ENCODE data around the gene MAD1L1. TPM values are rescaled to one million over a fixed set of nuclear protein-coding genes. Genes with fewer than 3 reads are reported as not detected.

The MAD1L1 gene
- total and polyA plus RNA-seq, 4 donors: 12.8 to 20.7 (median 16.5) TPM

DNA sequence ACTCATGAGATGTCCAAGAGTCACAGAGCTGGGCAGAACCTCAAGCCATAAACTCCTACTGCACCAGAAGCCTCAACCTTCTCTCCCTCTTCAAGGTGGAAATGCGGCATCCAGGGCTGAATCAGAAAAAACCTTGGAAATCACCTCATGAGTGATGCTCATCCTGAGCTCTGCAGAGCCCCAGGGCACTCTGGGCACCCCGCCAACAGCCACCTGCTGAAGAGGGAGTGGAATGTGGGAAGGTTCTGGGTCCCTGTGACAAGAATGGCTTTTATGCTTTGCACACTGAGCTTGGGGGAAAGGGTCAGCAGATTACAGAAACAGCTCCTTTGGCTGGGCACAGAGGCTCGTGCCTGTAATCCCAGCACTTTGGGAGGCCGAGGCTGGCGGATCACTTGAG is 28.1 kb upstream of the MAD1L1 start:
- Histone ChIP-seq H3K4me1 (ENCODE audit: control insufficient read depth in 4 of 4, insufficient read depth in 4 of 4, low read length in 3 of 4) (no peaks in the 10 kb centered on the region), H3K27ac (ENCODE audit: low read depth in 1 of 2, low read length in 2 of 2) (no peak overlapping the region), H3K4me3 (ENCODE audit: low read depth in 1 of 3, low read length in 3 of 3) (no peak overlapping the region), H3K36me3 (ENCODE audit: control insufficient read depth in 4 of 4, insufficient read depth in 3 of 4, low read depth in 1 of 4, low read length in 3 of 4) (peaks cover 0 to 19% (median 4%) of the 10 kb centered on the region in 4 donors), H3K9ac (ENCODE audit: low read depth in 1 of 2, low read length in 2 of 2) (no peak overlapping the region), H3K27me3 (ENCODE audit: control insufficient read depth in 4 of 4, insufficient read depth in 4 of 4, low read length in 3 of 4) (no peaks in the 10 kb centered on the region), H3K9me3 (ENCODE audit: control insufficient read depth in 4 of 4, low read length in 3 of 4) (no peaks in the 10 kb centered on the region)
- 93% methylated on average over 5 of the region's 5 CpGs for WGBS
- TF ChIP-seq, protein P1, sequence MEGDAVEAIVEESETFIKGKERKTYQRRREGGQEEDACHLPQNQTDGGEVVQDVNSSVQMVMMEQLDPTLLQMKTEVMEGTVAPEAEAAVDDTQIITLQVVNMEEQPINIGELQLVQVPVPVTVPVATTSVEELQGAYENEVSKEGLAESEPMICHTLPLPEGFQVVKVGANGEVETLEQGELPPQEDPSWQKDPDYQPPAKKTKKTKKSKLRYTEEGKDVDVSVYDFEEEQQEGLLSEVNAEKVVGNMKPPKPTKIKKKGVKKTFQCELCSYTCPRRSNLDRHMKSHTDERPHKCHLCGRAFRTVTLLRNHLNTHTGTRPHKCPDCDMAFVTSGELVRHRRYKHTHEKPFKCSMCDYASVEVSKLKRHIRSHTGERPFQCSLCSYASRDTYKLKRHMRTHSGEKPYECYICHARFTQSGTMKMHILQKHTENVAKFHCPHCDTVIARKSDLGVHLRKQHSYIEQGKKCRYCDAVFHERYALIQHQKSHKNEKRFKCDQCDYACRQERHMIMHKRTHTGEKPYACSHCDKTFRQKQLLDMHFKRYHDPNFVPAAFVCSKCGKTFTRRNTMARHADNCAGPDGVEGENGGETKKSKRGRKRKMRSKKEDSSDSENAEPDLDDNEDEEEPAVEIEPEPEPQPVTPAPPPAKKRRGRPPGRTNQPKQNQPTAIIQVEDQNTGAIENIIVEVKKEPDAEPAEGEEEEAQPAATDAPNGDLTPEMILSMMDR (IDR thresholded peaks at IDR 0.05; ENCODE audit: low read depth, low read length, missing input control): no peak
- TF ChIP-seq EGR1 (IDR thresholded peaks at IDR 0.05; ENCODE audit: low read depth in 2 of 2) (no peak), TAF1 (conservative IDR thresholded peaks at IDR 0.05) (no peak), HNF4A (conservative IDR thresholded peaks at IDR 0.05) (no peak), YY1 (IDR thresholded peaks at IDR 0.05) (no peak), JUND (IDR thresholded peaks at IDR 0.05) (no peak), NR2F2 (IDR thresholded peaks at IDR 0.05) (no peak), RAD21 (IDR thresholded peaks at IDR 0.05) (no peak), FOXA2 (IDR thresholded peaks at IDR 0.05) (no peak), SP1 (IDR thresholded peaks at IDR 0.05) (no peak), RXRA (IDR thresholded peaks at IDR 0.05) (no peak), GABPA (IDR thresholded peaks at IDR 0.05 in 1 of 2, conservative IDR thresholded peaks at IDR 0.05 in 1 of 2) (no peak)
- TF ChIP-seq, protein P2, sequence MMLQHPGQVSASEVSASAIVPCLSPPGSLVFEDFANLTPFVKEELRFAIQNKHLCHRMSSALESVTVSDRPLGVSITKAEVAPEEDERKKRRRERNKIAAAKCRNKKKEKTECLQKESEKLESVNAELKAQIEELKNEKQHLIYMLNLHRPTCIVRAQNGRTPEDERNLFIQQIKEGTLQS (IDR thresholded peaks at IDR 0.05): no peak
- TF ChIP-seq, protein P3, sequence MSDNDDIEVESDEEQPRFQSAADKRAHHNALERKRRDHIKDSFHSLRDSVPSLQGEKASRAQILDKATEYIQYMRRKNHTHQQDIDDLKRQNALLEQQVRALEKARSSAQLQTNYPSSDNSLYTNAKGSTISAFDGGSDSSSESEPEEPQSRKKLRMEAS (IDR thresholded peaks at IDR 0.05): no peak
- no peak for DNase-seq (ENCODE audit: low spot score)

DNA sequence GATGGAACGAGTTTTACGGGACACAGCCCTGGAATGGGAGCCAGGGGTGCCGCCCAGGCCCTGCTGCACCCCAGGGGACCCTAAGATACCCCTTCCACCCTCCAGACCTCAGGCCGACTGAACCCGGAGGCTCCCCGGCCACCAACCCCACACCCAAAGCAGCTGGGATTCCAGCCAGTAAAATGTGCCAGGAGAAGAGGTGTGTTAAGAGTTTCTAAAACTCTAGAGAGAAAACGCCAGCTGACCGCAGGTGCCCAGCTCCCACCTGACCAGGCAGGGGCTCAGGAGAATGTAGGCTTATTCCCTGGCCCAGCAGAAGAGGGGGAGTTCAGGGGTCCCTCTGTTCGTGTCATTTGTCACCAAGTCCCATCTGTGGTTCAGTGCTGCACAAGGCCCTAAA is 26.7 kb upstream of the MAD1L1 start:
- H3K27me3 ChIP-seq (ENCODE audit: control insufficient read depth in 4 of 4, insufficient read depth in 4 of 4, low read length in 3 of 4): no peaks in the 10 kb centered on the region

More for the DNA sequence above, 26.7 kb upstream of the MAD1L1 start:
- Histone ChIP-seq H3K27ac (ENCODE audit: low read depth in 1 of 2, low read length in 2 of 2) (no peak overlapping the region), H3K4me3 (ENCODE audit: low read depth in 1 of 3, low read length in 3 of 3) (no peak overlapping the region), H3K9me3 (ENCODE audit: control insufficient read depth in 4 of 4, low read length in 3 of 4) (no peaks in the 10 kb centered on the region), H3K9ac (ENCODE audit: low read depth in 1 of 2, low read length in 2 of 2) (no peak overlapping the region), H3K4me1 (ENCODE audit: control insufficient read depth in 4 of 4, insufficient read depth in 4 of 4, low read length in 3 of 4) (no peaks in the 10 kb centered on the region), H3K36me3 (ENCODE audit: control insufficient read depth in 4 of 4, insufficient read depth in 3 of 4, low read depth in 1 of 4, low read length in 3 of 4) (peaks cover 0 to 25% (median 5%) of the 10 kb centered on the region in 4 donors)
- 92% methylated on average over 9 of the region's 9 CpGs for WGBS
- TF ChIP-seq, protein P4, sequence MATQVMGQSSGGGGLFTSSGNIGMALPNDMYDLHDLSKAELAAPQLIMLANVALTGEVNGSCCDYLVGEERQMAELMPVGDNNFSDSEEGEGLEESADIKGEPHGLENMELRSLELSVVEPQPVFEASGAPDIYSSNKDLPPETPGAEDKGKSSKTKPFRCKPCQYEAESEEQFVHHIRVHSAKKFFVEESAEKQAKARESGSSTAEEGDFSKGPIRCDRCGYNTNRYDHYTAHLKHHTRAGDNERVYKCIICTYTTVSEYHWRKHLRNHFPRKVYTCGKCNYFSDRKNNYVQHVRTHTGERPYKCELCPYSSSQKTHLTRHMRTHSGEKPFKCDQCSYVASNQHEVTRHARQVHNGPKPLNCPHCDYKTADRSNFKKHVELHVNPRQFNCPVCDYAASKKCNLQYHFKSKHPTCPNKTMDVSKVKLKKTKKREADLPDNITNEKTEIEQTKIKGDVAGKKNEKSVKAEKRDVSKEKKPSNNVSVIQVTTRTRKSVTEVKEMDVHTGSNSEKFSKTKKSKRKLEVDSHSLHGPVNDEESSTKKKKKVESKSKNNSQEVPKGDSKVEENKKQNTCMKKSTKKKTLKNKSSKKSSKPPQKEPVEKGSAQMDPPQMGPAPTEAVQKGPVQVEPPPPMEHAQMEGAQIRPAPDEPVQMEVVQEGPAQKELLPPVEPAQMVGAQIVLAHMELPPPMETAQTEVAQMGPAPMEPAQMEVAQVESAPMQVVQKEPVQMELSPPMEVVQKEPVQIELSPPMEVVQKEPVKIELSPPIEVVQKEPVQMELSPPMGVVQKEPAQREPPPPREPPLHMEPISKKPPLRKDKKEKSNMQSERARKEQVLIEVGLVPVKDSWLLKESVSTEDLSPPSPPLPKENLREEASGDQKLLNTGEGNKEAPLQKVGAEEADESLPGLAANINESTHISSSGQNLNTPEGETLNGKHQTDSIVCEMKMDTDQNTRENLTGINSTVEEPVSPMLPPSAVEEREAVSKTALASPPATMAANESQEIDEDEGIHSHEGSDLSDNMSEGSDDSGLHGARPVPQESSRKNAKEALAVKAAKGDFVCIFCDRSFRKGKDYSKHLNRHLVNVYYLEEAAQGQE (IDR thresholded peaks at IDR 0.05): no peak
- no peak for TF ChIP-seq JUND (IDR thresholded peaks at IDR 0.05)
- no peak for TF ChIP-seq FOXA1 (IDR thresholded peaks at IDR 0.05)
- TF ChIP-seq NR2F2 (IDR thresholded peaks at IDR 0.05): no peak
- DNase-seq (ENCODE audit: low spot score): no peak
